Measurements from ENCODE around the gene OR10AD1.

OR10AD1 gene

DNA sequence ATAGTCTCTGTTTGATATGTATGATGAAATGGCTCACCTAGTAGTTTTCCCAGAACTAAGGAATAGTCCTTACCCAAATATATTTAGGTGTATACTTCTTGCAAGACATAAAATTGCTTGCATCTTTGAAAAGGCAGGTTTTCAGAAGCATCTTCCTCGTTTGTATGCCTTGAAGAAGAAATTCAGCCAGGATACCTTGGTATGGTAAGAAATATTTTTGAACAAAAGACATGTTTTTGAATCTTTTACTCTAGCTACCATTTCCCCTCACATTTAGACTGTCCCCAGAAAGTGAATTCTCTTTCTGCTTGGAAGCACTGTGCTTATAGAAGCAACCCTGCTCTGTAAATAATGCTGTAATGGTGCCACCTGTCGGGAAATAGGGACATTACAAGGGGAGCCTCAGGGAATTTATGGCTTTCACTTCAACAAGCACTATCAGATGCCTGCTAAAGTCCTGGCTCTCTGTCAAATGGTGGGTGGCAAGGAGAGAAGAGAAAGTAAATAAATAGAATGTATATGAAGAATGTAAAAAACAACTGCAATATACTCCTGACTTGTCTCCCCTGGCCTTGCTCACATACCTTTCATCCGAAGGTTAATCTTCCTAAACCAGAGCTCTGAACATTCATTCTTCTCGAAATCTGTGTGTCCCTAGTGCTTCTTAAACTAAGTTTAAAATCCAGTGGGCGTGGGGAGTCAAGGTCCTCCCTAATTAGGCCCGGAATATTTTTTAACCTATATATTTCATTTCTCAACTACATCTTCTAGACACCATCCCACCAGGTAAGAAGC is 13.6 kb downstream of the OR10AD1 start:
- peak; percentile 70 for DNase-seq

DNA sequence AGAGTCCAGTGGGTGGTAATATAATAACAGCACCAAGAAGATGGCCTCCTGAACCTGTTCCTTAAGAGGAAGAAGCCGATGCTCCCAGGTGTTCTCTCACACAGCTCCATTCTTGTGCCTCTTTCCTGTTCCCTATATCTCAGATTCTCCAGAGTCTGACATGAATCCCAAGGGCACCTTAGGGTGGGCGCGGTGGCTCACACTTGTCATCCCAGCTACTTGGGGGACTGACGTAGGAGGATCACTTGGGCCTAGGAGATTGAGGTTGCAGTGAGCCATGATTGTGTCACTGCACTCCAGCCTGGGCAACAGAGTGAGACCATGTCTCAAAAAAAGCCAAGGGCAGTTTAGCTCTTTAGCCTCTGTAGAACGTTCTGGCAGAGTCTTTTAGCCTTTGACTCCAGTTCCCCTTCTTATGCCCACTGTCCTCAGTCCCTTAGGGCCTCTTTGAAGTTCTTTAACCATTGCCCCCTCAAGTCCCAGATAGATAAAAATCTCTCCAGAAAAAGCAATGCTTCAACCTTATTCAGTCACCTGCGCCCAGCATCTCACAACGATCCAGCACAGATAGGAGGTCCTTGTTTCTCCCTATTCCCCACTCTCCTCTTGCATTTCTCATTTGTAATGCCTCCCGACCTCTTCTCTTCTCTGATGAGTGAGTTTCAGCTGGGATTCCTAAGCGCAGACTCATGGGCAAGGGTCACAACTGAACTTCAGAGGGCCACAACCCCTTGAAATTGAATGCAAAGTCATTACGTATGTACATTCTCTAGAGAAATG is 15.0 kb downstream of the OR10AD1 start:
- no peak for DNase-seq

DNA sequence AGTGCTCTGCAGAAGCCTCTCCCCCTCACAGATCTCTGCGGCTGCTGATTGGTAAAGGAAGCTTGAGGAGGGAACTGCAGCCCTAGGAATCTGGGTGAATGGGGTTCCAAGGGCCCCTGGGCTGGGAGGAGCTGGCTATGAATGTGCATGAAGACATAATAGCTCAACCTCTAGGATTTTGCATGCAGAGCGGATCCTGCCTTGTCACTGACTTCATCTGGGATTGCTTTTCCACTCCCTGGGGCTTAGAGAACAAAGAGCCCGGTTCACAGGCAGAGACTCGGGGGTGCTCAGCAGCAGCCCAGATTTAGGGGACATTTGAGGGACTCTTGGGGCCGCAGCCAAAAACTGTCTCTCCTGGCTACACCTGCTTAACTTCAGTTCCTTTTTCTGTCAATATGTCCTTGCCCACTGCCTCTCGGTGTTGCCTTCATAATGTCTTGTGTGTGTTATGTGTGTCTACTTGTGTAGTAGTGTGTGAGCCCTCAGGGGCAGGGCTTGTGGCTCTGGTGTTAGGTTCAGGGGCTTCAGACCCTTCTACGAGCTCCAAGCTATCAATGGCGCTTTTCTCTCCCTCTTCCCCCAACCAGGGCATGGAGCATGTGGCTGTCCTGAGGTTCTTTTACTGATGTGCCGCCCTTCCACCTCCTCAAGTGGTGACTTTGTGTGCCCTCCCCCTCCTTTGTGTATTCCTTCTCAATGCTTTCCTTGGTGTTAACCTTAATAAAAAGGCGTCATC is 17.7 kb downstream of the OR10AD1 start:
- DNase-seq, result no peak

DNA sequence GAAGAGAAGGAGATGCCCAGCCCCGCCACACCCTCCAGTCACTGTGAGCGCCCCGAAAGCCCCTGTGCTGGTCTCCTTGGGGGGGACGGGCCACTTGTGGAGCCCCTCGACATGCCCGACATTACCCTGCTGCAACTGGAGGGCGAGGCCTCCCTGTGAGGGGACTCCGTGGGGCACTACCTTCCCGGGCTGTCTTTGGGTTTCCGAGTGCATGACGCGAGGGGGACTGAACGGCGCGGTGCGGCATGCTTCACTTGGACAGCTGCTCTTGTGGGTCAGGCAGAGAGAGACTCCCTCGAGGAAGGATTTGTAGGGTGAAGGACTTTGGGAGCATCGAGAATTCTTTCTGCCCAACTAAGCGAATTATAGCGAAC is 18.6 kb downstream of the OR10AD1 start:
- no peak for DNase-seq

DNA sequence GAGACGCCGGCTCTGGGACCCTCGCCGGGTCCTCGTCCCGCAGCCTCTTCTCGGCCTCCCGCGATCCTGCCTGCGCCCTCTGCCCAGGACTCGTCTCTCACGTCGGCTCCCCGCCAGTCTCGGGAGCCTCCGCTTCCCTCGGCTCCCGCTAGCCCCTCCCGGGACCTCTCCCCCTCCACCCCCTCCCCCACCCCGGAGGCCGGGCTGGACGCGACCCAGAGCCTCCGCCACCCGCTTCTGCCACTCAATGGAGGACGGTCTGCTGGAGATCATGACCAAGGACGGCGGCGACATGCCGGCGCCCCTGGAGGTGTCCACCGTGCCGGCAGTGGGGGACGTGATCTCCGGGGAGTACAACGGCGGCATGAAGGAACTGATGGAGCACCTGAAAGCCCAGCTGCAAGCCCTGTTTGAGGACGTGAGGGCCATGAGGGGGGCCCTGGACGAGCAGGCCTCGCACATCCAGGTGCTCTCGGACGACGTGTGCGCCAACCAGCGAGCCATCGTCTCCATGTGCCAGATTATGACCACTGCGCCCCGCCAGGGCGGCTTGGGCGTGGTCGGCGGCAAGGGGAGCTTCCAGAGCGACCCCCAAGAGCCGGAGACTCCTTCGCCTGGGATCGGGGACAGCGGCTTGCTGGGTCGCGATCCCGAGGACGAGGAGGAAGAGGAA is 19.1 kb downstream of the OR10AD1 start:
- DNase-seq, result no peak

DNA sequence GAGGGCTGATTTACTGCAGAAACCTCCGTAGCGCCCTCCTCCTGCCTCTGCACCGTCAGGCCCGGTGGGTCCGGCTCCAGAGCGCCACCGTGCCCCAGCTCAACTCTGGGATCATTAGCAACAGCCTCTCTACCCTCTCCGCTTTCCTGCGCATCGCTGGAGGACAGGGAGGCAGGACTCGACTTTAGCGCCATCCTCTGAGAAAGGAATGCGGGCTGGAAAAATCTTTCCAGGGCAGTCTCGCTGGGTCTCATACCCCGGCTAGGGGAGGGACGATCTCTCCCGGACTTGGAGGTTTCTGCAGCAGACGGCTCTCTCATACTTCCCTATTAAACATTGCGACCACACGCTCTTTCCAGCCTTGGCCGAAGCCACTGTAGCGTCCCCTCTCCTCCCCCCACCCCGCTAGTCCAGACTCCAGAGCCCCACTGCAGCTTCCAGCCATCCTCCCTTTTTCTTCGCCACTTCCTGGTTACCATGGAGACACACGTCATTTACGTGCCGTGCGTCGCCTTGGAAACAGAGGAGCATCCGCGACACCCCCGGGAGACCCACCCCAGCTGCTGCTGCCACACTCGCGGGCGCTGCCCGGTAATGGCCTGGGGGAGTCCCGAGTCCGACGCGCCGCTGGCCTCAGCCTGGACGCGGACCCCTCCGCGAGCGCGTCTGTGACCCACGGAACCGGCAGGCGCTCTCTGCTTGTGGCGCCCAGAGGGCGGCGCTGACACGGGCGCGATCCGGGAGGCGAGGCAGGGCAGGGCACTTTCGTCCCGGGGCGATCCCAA is 19.8 kb downstream of the OR10AD1 start, which contains the start of gene CCDC184:
TSS of gene CCDC184 (plus strand) at position 554 of the 785 bp plus-strand sequence. CDS start 479 bp downstream, outside the sequence.
- DNase-seq, result peak; percentile 66

DNA sequence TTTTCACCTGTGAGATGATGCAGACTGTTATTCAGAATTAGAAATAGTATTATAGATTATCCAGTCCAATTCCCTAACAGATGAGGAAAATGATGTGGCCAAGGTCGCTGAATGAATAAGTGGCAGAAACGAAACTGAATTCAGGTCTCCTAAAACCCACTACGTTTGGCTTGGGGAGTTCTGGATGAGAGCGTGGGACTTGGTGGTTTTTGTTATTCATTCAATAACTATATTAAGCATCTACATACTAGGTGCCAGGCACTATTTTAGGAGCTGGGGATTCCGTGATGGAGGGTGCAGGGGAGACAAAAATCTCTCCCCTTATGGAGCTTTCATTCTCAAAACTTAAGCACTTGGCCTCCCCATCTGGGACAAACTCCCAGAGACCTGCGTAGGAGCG is 20.5 kb downstream of the OR10AD1 start:
- no peak for DNase-seq

DNA sequence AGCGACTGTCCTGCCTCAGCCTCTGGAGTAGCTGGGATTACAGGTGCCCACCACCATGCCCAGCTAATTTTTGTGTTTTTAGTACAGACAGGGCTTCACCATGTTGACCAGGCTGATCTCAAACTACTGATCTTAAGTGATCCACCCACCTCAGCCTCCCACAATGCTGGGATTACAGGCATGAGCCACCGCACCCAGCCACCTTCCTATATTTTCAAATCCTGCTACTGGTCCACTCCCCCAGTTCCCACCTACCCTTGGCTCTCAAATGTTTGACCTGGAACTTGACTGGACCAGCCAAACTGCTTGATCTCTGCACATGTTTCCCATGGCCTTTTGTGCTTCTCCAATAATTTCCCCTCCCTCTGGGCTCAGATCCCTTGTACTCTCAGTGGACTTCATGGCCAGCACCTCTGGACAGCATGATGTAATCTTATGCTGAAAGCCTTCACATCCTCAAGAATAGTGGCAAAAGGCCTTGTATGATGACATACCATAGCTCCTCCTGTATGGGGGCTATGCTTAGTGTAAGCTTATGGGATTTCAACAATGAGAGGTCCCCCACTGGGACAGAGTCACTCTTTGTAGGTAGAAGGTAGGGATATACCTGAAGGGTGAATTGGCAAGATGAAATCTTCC is 22.1 kb downstream of the OR10AD1 start:
- DNase-seq, result no peak

DNA sequence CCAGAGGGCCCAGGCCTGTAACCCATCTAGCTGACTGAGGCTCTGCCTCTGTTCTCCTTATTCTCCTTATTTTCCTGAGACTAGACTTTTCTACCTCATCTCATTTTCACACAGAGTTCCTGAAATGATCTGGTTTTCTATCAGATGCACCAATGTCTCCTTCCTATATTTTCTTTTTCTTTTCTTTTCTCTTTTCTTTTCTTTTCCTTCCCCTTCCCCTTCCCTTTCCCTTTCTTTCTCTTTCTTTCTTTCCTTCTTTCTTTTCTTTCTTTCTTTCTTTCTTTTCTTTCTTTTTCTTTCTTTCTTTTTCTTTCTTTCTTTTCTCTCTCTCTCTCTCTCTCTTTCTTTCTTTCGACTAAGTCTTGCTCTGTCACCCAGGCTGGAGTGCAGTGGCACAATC is 22.7 kb downstream of the OR10AD1 start:
- DNase-seq, result no peak

DNA sequence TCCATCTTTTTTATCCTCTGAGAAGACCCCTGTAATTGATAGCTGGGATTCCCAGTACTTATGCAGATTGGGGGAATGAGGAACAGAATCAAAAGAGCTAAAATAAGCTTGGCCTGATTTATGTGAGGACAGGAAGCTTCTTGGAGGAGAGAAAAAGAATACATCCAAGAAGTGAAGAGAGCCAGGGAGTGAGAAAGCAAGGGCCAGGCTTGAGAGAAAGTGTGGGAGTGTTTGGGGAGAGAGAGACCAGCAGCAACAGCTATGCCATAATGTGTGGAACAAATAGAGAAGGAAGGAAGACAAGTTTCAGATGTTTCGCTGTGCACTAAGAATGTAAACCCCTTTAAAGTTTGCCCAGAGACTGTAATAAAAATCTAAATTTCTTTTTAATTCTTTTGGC is 23.6 kb downstream of the OR10AD1 start:
- no peak for DNase-seq

DNA sequence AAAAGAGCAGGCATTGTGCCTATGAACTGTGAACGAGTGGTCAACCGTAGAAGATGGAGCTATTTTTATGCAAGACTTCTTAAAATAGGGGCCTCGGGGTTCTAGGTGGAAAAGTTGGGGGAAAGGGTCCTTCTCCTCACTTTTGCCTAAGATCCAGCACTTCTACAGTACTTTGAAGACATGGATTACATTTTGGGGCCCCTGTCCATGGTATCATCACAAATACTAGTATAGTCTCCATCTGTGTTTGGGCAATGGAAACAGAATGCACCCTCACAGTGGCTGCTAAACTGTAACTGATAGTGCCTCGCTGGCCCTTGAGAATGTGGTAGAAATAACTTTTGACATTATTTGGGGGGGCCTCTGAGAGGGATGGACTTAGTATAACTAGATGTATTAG is 25.1 kb downstream of the OR10AD1 start:
- DNase-seq, result no peak

DNA sequence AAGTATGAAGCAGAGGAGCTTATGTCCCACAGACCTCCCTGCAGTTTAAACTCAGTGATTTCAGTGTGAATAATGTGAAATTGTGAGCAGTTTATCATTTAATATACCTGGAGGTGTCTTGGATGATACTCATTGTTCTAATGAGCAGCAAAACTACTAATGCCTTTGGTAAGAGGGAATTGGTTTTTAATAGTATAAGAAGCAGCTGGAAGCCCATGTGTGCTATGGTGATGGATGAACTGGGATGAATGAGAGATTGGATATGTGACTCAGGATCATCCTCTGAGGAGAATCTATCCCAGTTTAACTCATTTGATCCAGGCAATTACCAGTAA is 26.7 kb downstream of the OR10AD1 start:
- DNase-seq, result no peak

DNA sequence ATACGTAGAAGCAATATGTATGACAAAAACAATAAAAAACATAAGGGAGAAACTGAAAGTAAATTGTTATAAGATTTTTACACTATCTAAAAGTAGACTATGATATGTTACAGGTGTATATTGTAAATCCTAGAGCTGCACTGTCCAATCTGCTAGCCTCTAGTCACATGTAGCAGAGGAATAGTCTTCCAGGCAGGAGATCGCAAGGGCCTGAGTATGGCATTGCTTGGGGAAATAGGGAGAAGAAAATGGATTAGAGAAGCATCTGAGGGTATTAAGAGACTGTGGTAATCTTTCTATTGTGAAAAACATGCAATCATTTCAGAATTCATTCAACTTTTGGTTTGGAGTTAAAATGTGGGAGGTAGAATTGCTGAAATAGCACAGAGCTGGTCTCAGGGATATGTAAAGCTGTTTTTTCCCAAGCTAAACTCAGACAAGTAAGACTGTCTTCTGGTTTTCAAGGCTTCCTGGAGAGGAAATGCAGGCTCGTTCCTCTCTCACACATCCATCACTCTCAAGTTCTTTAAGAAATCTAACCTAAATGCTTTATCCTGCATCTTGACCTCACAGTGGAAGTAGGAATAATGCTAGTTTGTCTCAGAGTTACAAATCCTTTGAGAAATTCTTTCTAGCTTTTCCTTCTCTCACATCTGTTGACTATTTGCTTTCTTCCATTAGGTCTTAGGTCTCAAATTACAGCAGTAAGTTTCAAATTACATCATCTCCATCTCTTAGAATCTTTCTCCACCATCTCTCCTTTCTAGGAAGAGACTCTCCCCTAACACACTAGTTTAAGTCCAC is 27.3 kb downstream of the OR10AD1 start:
- no peak for DNase-seq

DNA sequence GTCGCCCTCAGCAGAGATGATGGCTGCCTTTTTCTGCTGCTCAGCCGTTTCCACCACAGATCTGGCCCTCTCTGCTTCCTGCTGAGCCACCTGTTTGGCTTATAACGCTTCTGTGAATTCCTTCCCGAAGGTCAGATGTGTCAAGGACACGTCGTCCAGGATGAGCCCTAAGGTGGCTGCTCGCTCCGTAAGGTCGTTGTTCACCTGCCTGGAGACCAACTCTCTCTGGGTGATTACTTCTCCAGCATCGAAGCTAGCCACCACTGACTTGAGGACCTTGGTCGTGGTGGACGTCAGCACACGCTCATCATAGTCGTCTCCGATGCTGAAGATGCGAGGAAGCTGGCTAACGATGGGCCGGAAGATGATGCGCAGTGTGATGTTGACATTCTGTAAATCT is 34.1 kb downstream of the OR10AD1 start:
- no peak for DNase-seq

DNA sequence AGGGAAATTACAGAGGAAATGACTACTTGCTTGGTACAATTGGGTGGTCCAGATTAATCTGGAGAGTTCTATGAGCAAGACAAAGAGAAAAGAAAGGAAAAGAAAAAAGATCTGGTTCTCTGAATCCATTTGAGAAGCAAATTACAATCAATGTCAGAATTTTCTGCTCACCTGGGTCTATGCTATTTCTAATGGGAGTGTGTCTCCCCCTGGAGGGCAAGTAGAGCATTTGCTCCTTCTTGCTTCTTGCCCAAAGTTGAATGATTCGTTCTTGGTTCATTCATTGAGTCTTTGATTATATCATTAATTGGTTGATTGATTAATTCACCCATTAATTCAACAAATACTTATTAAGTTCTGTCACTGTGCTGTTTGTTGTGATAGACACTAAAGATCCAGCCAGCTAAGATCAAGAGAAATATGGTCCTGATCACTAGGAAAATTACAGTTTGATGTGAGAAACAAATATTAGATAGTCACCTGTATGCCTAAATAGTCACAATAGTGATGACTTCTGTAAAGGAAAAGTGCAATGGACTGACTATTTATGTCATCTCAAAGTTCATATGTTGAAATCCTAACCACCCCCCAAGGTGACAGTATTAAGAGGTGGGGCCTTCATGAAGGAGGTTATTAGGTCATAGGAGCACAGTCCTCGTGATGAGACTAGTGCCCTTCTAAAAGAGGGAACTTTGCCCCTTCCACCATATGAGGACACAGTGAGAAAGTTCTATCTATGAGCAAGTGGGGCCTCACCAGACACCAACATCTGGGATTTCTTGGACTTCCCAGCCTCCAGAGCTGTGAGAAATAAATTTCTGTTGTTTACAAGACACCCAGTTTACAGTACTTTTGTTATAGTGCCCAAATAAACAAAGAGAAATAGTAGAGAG is 37.8 kb downstream of the OR10AD1 start:
- peak; percentile 44 for DNase-seq

DNA sequence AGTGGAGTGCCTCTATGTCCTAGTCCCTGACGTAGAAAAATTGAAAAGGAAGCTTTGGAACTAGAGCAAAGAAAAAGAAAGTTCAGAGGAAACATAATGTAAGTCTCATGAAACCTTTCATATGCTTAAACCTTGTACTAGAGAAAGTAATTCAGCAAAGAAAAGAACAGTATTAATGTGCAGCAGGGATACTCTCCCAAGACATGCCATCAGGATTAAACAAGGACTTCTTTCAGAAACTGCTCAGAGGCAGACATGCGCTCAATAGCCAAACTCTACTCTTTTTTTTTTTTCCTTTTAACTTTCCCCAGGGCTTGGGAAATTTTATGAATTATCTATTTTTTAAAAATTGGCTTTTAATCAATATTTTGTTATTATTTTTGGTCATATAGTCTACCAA is 38.6 kb downstream of the OR10AD1 start:
- DNase-seq, result no peak

DNA sequence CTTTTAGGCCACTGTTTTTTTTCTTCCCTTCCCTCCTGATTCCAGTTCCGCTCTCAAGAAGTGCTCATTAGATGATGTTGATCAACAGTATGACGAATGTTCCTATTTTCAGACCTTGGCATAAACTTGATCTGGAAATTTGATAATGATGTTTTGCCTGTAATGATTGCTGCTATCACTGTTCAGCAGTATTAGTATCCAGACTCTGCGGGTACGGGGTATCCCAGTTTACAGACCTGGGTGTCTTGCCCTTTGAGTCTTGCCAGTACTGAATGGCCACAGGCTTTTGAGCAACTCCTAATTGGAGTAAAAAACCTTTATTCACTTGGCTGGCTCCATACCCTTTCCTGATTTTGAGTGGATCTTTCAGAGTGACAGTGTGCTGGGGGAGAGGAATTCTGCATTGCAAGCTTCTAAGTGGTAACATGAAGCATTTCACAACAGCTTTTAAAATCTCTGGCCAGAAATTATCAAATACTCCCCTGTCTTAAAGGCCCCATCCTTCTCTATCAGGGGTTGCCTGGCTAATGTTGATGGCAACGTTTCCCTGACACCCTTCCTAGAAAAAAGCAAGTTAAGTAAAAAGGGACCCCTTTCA is 39.8 kb downstream of the OR10AD1 start:
- DNase-seq, result no peak

DNA sequence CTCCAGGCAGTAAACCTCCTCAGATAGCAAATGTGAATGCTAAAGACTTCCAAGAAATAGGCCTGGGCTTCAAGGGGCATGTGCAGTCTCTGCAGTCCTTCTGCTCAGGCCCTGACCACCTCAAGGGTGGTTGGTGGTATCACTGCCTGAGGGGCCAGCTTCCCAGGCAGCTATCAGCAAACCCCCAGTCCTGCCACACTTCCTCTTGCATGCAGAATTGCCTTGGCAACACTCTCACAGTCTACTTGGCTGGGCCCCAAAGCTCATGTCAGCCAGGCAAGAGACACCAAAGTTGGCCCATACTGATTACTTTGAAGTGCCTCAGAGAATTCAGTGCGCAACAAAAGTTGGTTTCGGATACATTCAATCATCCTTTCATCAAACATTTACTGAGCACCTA is 42.3 kb downstream of the OR10AD1 start:
- DNase-seq, result no peak

DNA sequence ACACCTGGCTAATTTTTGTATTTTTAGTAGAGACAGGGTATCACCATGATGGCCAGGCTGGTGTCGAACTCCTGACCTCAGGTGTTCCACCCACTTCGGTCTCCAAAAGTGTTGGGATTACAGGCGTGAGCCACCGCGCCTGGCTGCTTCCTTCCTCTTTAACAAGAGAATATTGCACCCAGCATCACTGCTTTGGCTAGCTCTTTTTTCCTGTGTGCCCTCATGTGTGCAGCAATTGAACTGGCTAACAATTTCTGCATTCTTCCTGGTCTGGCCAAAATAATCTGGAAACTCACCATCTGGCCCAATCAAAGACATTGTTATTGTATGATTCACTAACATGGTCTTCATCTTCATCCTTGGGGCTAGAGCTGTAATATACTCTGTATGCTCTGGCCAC is 43.0 kb downstream of the OR10AD1 start:
- no peak for DNase-seq

All from activated T-cell treated with anti-CD3 and anti-CD28 coated beads for 4 hours (primary cell).